ENCODE measurements around the gene SEMA4D. TPM values are rescaled to one million over a fixed set of nuclear protein-coding genes. Genes with fewer than 3 reads are reported as not detected.
A peak's percentile ranks its signal among the peaks of the same experiment; 100 is the strongest.

The SEMA4D gene
- polyA plus RNA-seq, 1 donor from 2014 or later = 35.3 TPM

- Mint-ChIP-seq H3K4me1 (peaks cover 45 to 75% (median 74%) of the 10 kb centered on the region in 3 donors), H3K4me3 (peak overlapping the region in 2 of 4 donors; percentile 21 to 84), H3K27ac (peak overlapping the region; percentile 39 to 95 (median 81)), H3K27me3 (no peaks in the 10 kb centered on the region), H3K36me3 (peaks cover 12% of the 10 kb centered on the region), H3K9me3 (peaks cover 0 to 5% (median 0%) of the 10 kb centered on the region in 3 donors)
Measured at GRCh38 chr9:89402695-89403427, 95.1 kb downstream of the SEMA4D start.

- H3K4me1 Mint-ChIP-seq = peaks cover 29 to 57% (median 52%) of the 10 kb centered on the region in 3 donors
- peak overlapping the region; percentile 63 to 84 (median 73) for H3K27ac Mint-ChIP-seq
- peak overlapping the region; percentile 54 to 91 (median 77) for H3K4me3 Mint-ChIP-seq
- no peaks in the 10 kb centered on the region for H3K9me3 Mint-ChIP-seq
- H3K36me3 Mint-ChIP-seq = peaks cover 7% of the 10 kb centered on the region
- no peaks in the 10 kb centered on the region for H3K27me3 Mint-ChIP-seq
Measured at GRCh38 chr9:89400403-89401116, 97.4 kb downstream of the SEMA4D start.

DNA sequence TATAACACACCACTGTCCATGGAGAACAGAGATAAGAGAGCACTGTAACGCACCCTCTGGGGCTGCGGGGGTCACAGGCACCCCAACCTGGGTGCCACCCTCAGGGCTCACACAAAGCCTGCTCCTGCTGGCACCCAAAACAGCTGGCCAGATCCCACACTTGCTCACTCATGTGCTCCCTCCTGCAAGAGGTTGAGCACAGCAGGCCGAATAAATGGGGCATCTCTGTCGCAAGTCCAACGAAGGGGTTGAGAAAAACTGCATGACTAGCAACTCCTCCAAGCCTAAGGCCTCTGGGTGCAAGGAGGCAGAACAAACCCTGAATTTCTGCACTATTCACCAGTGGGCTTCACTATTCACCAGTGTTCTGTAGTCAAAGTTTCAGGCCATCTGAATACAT lies 99.3 kb downstream of the SEMA4D start:
- Mint-ChIP-seq H3K27me3 (no peaks in the 10 kb centered on the region), H3K36me3 (peaks cover 7% of the 10 kb centered on the region), H3K9me3 (no peaks in the 10 kb centered on the region), H3K4me3 (no peak overlapping the region), H3K4me1 (peaks cover 27 to 44% (median 38%) of the 10 kb centered on the region in 3 donors), H3K27ac (no peak overlapping the region)

- Mint-ChIP-seq H3K27me3 (no peaks in the 10 kb centered on the region), H3K4me1 (peaks cover 27 to 37% (median 31%) of the 10 kb centered on the region in 3 donors), H3K36me3 (peaks cover 5% of the 10 kb centered on the region), H3K9me3 (no peaks in the 10 kb centered on the region), H3K4me3 (no peak overlapping the region), H3K27ac (peak overlapping the region in 1 of 3 donors; percentile 47)
Measured at GRCh38 chr9:89397471-89397870, 100.4 kb downstream of the SEMA4D start.

- no peaks in the 10 kb centered on the region for H3K27me3 Mint-ChIP-seq
- H3K36me3 Mint-ChIP-seq = peaks cover 5% of the 10 kb centered on the region
Measured at GRCh38 chr9:89395931-89396710, 101.8 kb downstream of the SEMA4D start.

GRCh38 chr9:89394412-89394811 lies 103.5 kb downstream of the SEMA4D start:
- Mint-ChIP-seq H3K4me1 (peaks cover 3 to 10% (median 6%) of the 10 kb centered on the region in 3 donors), H3K27ac (no peak overlapping the region), H3K36me3 (peaks cover 6% of the 10 kb centered on the region), H3K4me3 (no peak overlapping the region), H3K27me3 (no peaks in the 10 kb centered on the region), H3K9me3 (no peaks in the 10 kb centered on the region)

More at GRCh38 chr9:89395931-89396710, 101.8 kb downstream of the SEMA4D start:
- Mint-ChIP-seq H3K4me3 (no peak overlapping the region), H3K9me3 (no peaks in the 10 kb centered on the region), H3K27ac (no peak overlapping the region), H3K4me1 (peaks cover 16 to 23% (median 18%) of the 10 kb centered on the region in 3 donors)

- no peak overlapping the region for H3K27ac Mint-ChIP-seq
- H3K27me3 Mint-ChIP-seq = no peaks in the 10 kb centered on the region
- H3K36me3 Mint-ChIP-seq = peaks cover 6% of the 10 kb centered on the region
- H3K4me3 Mint-ChIP-seq = no peak overlapping the region
- H3K9me3 Mint-ChIP-seq = no peaks in the 10 kb centered on the region
- H3K4me1 Mint-ChIP-seq = peaks cover 1 to 10% (median 2%) of the 10 kb centered on the region in 3 donors
Measured at GRCh38 chr9:89391585-89391984, 106.3 kb downstream of the SEMA4D start.

DNA sequence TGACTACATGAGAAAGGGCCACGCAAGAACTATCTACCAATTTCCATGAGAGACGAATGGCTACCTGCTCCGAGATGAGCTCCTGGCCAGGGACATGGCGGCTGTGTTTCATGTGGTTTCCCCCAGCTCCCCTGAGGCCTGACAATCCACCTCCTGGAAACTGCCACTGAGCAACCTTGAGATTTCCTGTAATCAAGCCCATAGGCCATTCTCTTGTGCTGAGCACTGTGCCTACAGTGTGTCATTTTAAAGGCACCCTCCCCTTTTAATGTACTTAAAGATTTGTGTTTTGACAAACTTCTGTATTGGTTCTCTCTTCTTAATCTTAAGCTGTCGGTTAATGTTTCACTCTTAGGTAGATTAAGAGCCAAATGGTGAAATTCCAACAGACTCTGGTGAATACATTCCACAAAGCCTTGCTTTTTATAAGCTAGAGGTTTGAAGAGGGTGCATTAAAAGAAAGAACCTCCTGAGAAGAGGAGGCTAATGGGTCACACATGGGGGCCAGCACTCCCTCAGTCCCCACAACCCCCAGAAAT lies 107.3 kb downstream of the SEMA4D start:
- peaks cover 1 to 10% (median 2%) of the 10 kb centered on the region in 3 donors for H3K4me1 Mint-ChIP-seq
- H3K27me3 Mint-ChIP-seq = no peaks in the 10 kb centered on the region
- H3K36me3 Mint-ChIP-seq = peaks cover 6% of the 10 kb centered on the region
- no peak overlapping the region for H3K4me3 Mint-ChIP-seq
- H3K9me3 Mint-ChIP-seq = no peaks in the 10 kb centered on the region
- no peak overlapping the region for H3K27ac Mint-ChIP-seq

- Mint-ChIP-seq H3K9me3 (no peaks in the 10 kb centered on the region), H3K4me3 (no peak overlapping the region), H3K27me3 (no peaks in the 10 kb centered on the region)
Measured at GRCh38 chr9:89390068-89390555, 107.8 kb downstream of the SEMA4D start.

GRCh38 chr9:89388868-89389177 lies 109.1 kb downstream of the SEMA4D start:
- H3K36me3 Mint-ChIP-seq = peaks cover 7% of the 10 kb centered on the region
- no peaks in the 10 kb centered on the region for H3K27me3 Mint-ChIP-seq
- H3K9me3 Mint-ChIP-seq = peaks cover 0 to 1% (median 0%) of the 10 kb centered on the region in 3 donors
- peak overlapping the region in 1 of 3 donors; percentile 58 for H3K27ac Mint-ChIP-seq
- H3K4me1 Mint-ChIP-seq = peaks cover under 1 to 5% (median 5%) of the 10 kb centered on the region in 3 donors
- H3K4me3 Mint-ChIP-seq = no peak overlapping the region

More at GRCh38 chr9:89390068-89390555, 107.8 kb downstream of the SEMA4D start:
- Mint-ChIP-seq H3K36me3 (peaks cover 6% of the 10 kb centered on the region), H3K27ac (peak overlapping the region in 1 of 3 donors; percentile 14), H3K4me1 (peaks cover 1 to 10% (median 2%) of the 10 kb centered on the region in 3 donors)

DNA sequence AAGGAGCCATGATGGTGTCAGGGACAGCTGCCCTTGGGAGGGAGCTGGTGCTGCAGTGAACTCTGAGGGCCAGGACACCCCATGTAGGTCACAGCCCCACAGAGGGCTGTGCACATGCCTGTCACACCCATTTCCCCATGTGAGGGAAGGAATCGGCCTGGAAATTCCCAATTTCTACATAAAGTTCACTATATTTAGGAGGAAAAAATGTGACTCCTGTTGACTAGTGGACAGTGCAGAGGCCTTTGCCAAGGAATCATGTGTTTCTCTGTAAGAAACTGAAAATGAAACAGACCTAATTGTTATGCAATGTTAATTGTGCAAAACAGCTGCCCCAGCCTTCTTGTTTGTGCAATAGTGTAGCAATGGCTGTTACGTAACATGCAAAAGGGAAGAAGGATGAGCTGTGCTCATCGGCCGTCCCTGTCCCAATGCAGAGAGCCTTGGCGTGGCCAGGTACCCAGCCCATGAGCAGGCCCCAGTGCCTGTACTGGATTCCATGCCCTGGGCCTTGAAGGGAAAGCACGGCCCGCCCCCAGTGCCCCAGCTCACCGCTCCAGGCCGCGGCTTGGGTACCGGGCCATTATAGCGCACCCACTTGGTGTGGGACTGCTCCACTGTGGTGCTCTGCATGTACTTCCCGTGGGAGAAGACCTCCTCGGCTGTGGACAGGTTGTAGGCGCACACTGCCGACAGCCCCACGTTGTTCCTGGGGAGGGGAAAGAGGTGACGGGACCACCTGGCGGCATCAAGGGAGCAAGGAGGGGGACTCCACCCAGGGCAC lies 109.6 kb downstream of the SEMA4D start:
- Mint-ChIP-seq H3K27me3 (no peaks in the 10 kb centered on the region), H3K4me1 (peaks cover 2 to 9% (median 4%) of the 10 kb centered on the region in 3 donors), H3K4me3 (peak overlapping the region in 2 of 4 donors; percentile 28 to 32), H3K9me3 (peaks cover 0 to 1% (median 0%) of the 10 kb centered on the region in 3 donors), H3K36me3 (peaks cover 7% of the 10 kb centered on the region), H3K27ac (peak overlapping the region in 1 of 3 donors; percentile 65)

DNA sequence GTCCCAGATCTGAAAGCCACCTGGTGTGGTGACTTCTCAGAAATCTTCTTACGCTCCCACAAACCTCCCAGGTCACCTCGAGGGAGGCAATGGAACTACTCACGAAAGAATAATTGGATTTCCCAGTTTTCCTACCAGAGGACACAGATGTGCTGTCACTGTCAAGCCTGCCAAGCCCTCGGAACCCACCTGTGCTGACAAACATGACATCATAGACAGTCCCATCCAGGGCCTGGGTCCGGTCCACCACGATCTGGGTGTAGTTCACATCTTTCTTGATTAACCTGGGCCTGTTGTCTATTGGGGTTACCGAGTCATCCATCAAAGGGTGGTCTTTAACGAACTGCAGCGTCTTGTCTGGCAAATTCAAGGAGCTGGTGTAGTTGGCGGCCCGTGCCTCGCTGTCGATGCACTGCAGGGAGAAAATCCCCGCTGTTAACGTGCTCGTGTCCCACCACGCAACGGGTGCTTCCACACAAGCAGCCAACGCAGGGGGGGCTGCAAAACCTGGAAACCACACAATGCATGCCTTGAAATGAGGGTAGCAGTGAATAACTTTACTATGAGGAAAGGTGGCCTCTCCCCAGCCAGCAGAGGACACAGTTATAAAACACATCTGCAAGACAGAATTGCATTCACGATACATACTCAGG lies 110.6 kb downstream of the SEMA4D start:
- no peak overlapping the region for H3K4me3 Mint-ChIP-seq
- no peak overlapping the region for H3K27ac Mint-ChIP-seq
- H3K27me3 Mint-ChIP-seq = no peaks in the 10 kb centered on the region
- H3K4me1 Mint-ChIP-seq = peaks cover 8 to 15% (median 10%) of the 10 kb centered on the region in 3 donors
- H3K9me3 Mint-ChIP-seq = peaks cover 0 to 1% (median 0%) of the 10 kb centered on the region in 3 donors
- peaks cover 7% of the 10 kb centered on the region for H3K36me3 Mint-ChIP-seq

GRCh38 chr9:89386797-89387196 lies 111.1 kb downstream of the SEMA4D start:
- Mint-ChIP-seq H3K4me1 (peaks cover 10 to 16% (median 13%) of the 10 kb centered on the region in 3 donors), H3K27me3 (no peaks in the 10 kb centered on the region), H3K36me3 (peaks cover 7% of the 10 kb centered on the region), H3K4me3 (no peak overlapping the region), H3K27ac (no peak overlapping the region), H3K9me3 (peaks cover 0 to 1% (median 0%) of the 10 kb centered on the region in 3 donors)
